Lower leg skin (tissue), 4 donors: ENCODE results near the gene GTSE1. TPM values are rescaled to one million over a fixed set of nuclear protein-coding genes. Genes with fewer than 3 reads are reported as not detected.

ENCODE experiments used
- DNase-seq, 2 donors: peaks; one replicate each; pipeline ENCODE4 v3.0.0-alpha.2; 2019; ENCODE audit warnings: low spot score in 2 of 2
- H3K4me3 ChIP-seq: fragments of 200-600 bp; sonication (generic); 2 replicates; pipeline ENCODE4 v1.5.1; 2017; ENCODE audit warnings: mild to moderate bottlenecking, low read depth; ENCODE audit not compliant: poor library complexity, severe bottlenecking
- POLR2A ChIP-seq, 2 donors: fragments of 450-650 bp; IDR thresholded peaks; one replicate each; pipeline ENCODE4 v1.6.1; 2016 to 2017; ENCODE audit warnings: antibody characterized with exemption in 2 of 2, mild to moderate bottlenecking in 1 of 2, moderate library complexity in 1 of 2
- WGBS, 2 donors: methylation state at CpG; one replicate each; pipeline ENCODE4 v1.1.5; 2018; 5-methylcytosine and 5-hydroxymethylcytosine counted together
- intact Hi-C: fragments of 100-400 bp; cut with DNase I; formaldehyde crosslinking; loops from one replicate; pipeline ENCODE4 v1.15.0; 2023; ENCODE audit warnings: low total_unique reads
- total RNA-seq, 4 donors: library from RNA; depleted of rRNA; stranded (reverse); fragments of >200 nt; gene quantifications; one replicate each; pipeline ENCODE4 v1.1.0, GENCODE V29; 2016
- TF ChIP-seq, protein P1 (sequence below), 3 donors: fragments of 450-650 bp; IDR thresholded peaks; one replicate each; pipeline ENCODE4 v1.5.1; 2016; ENCODE audit warnings: antibody characterized with exemption in 3 of 3, mild to moderate bottlenecking in 3 of 3, moderate library complexity in 2 of 3

GTSE1 gene
- total RNA-seq, result 1 to 10 TPM in 2 of 4 donors, under 1 TPM in 2; 0.44 to 1.5 (median 0.91) TPM

DNA sequence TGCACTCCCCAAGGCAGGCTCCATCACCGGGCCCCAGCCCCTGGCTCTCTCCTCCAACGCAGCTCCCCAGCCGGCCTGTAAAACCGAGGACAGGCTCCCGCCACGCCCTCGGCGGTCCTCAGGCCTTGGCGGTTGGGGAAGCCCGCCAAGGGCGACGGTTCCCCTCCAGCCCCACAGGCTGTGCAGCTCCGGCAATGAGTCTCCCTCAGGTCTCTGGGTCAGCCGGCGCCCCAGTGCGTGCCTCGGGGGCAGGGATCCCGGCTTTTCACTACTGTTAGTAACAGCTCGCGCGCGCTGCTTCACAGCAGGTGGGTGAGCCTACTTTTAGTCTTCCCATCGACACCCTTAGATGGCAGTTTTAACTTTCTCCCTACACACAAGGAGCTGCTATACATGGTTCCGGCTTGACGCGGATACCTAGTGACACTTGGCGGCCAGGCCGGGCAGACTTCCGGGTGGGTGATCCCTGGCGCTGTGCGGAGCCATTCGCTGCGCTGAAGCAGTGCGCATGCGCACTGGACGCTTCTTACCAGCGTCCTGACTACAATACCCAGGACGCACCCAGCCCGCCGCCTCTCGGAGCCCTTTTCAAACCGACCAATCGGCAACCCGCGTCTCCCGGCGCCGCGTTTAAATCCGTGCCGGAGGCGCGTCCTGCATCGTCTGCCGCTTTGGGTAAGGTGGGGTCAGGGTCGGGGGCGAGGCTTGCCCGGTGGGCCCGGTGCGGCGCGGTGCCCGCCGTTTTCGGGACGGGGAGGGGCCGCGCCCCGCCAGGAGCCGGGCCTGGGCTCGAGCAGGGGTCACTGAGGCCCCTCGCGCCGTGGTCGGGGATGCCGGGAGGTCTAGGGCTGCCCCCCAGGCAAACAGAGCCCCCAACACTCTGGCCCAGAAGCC, at the start of gene GTSE1:
Gene GTSE1 (plus strand): TSS at position 614 of the 894 bp plus-strand sequence. CDS start 531 bp downstream, outside the sequence.
- peak within 1 kb of the TSS; percentile 26 for H3K4me3 ChIP-seq
- intact Hi-C loops, result no loop called here
- TF ChIP-seq, protein P1, sequence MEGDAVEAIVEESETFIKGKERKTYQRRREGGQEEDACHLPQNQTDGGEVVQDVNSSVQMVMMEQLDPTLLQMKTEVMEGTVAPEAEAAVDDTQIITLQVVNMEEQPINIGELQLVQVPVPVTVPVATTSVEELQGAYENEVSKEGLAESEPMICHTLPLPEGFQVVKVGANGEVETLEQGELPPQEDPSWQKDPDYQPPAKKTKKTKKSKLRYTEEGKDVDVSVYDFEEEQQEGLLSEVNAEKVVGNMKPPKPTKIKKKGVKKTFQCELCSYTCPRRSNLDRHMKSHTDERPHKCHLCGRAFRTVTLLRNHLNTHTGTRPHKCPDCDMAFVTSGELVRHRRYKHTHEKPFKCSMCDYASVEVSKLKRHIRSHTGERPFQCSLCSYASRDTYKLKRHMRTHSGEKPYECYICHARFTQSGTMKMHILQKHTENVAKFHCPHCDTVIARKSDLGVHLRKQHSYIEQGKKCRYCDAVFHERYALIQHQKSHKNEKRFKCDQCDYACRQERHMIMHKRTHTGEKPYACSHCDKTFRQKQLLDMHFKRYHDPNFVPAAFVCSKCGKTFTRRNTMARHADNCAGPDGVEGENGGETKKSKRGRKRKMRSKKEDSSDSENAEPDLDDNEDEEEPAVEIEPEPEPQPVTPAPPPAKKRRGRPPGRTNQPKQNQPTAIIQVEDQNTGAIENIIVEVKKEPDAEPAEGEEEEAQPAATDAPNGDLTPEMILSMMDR (IDR thresholded peaks at IDR 0.05), result no peak
- no peak for TF ChIP-seq POLR2A (IDR thresholded peaks at IDR 0.05)
- WGBS, 2 donors, result 1% methylated on average over 28 to 57 of the region's 76 CpGs
- DNase-seq, result peak; percentile 97 to 100

GRCh38 chr22:46247443-46247975, 49.2 kb upstream of the GTSE1 start:
- WGBS, 2 donors, result 96 to 100% methylated on average over 2 of the region's 2 CpGs
- intact Hi-C loops, result no loop called here
- H3K4me3 ChIP-seq, result no peak overlapping the region
- no peak for DNase-seq
- TF ChIP-seq, protein P1 (IDR thresholded peaks at IDR 0.05), result no peak
- no peak for TF ChIP-seq POLR2A (IDR thresholded peaks at IDR 0.05)

DNA sequence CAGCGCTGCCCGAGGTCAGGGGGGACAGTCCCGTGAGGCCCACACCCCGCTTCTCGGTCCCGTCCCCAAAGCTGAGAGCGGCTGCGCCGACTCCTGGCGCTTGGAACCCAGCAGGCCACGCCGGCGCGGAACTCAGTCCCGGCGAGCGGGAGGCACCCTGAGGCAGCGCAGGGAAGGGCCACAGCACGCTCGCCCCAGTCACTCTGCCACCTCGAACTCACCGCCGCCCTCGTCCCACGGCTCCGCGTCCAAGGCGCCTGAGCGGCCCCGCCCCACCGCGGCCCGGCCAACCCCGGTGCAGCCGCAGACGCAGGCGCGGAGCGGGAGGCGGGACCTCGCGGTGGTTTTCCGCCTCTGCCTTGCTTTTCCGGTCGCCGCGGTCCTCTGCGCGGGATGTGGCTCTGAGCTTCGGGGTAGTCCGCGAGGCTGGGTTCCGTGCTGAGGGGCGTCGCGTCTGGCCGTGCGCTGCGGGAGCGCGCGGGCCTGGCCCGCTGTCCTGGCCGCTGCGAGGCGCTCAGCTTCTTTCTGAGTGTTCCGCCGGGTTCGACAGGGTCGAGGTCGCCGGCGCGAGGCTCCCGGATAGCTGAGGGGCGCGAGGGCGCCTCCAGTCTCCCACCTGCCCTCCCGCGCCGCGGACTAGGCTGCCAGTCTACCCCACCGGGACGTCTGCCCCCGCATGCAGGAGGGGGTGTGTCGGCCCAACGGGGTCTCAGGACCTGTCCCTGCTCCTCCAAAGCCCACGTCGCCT, 46.5 kb upstream of the GTSE1 start, which contains the start of gene CDPF1:
Gene CDPF1 (minus strand): TSS at position 259 of the 748 bp plus-strand sequence. CDS start 2,009 bp downstream, outside the sequence.
- DNase-seq, result peak; percentile 86 to 98
- intact Hi-C loops, result no loop called here
- 0 to 1% methylated on average over 14 to 72 of the region's 89 CpGs for WGBS, 2 donors
- peak within 1 kb of the TSS; percentile 82 for H3K4me3 ChIP-seq
- peak in 1 of 2 donors; percentile 58 for TF ChIP-seq POLR2A (IDR thresholded peaks at IDR 0.05)
- TF ChIP-seq, protein P1 (IDR thresholded peaks at IDR 0.05), result no peak

- H3K4me3 ChIP-seq, result peak overlapping the region; percentile 82
- no peak for DNase-seq
- 9 to 13% methylated on average over 10 to 25 of the region's 25 CpGs for WGBS, 2 donors
- intact Hi-C loops, result no loop called here
- TF ChIP-seq, protein P1 (IDR thresholded peaks at IDR 0.05), result no peak
- no peak for TF ChIP-seq POLR2A (IDR thresholded peaks at IDR 0.05)
These were observed 45.9 kb upstream of the GTSE1 start for GRCh38 chr22:46250783-46251125.

DNA sequence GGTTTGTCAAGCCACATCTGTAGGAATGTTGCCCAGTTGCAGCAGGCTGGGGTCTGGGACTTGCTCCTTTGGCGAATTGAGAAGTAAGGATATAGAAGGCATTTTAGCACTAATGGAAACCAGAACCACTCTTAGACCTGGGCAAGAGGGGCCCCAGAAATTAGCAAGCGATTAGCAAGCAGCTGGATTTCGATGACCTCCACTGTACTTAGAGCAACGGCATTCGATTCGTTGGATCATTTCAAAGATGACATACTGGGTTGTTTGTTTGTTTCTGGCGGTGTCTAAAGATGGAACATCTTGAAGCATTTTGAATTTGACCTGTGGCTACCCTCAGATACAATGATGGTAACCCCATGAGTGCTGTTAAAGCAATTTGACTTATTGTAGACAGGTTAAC, 45.4 kb upstream of the GTSE1 start:
- H3K4me3 ChIP-seq, result no peak overlapping the region
- TF ChIP-seq, protein P1 (IDR thresholded peaks at IDR 0.05), result no peak
- TF ChIP-seq POLR2A (IDR thresholded peaks at IDR 0.05), result no peak
- intact Hi-C loops, result no loop called here
- 60 to 63% methylated on average over 7 of the region's 7 CpGs for WGBS, 2 donors
- no peak for DNase-seq
